Large intestine (tissue), 1 donor: ENCODE data around the gene PIK3CB. TPM values are rescaled to one million over a fixed set of nuclear protein-coding genes. Genes with fewer than 3 reads are reported as not detected.

Source experiments
- polyA plus RNA-seq: library from polyadenylated mRNA; unstranded; fragments of 120-200 nt; gene quantifications from one replicate; pipeline ENCODE4 v1.2.1, GENCODE V29; 2013

The PIK3CB gene
- polyA plus RNA-seq, 1 donor, result 51.1 TPM

Other genes starting within 250 kb of the PIK3CB start
- 17.8 TPM for gene CEP70, start 240.7 kb downstream of the PIK3CB start, polyA plus RNA-seq
- 14.4 TPM for gene FAIM, start 226.2 kb downstream of the PIK3CB start, polyA plus RNA-seq
- gene FOXL2, start 112.2 kb upstream of the PIK3CB start, polyA plus RNA-seq, result not detected
- not detected for gene FOXL2NB, start 112.3 kb upstream of the PIK3CB start, polyA plus RNA-seq
- gene PRR23A, start 171.3 kb upstream of the PIK3CB start, polyA plus RNA-seq, result not detected
- not detected for gene PRR23B, start 186.0 kb upstream of the PIK3CB start, polyA plus RNA-seq
- not detected for gene PRR23C, start 210.0 kb upstream of the PIK3CB start, polyA plus RNA-seq